ENCODE measurements around the gene PDLIM3.

PDLIM3 gene

DNA sequence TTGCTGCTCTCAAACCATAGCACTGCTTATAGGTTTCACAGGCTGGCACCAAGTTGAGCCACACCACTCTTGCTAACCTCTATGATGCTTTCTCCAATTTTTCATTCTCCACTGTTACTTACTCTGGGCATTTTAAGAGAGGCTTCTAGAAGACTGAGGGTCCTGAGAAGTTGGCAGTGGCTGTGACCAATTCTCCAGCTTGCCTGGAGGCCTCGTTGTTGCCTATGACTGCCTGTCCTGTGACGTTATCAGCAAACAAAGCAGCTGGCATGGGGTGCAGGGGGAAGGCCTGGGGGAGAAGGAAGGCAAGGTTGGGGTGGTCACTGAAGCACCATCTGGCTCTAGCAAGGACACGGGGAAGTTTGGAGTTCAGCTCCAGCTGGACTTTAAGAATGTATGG is 30.4 kb upstream of the PDLIM3 start:
- H3K27ac ChIP-seq (replicated peaks) = no peak overlapping the region
- H3K4me3 ChIP-seq (replicated peaks; ENCODE audit: insufficient read depth, low read length) = no peak overlapping the region
- H3K27me3 ChIP-seq (ENCODE audit: insufficient read depth, poor library complexity, severe bottlenecking) = peaks cover 2% of the 10 kb centered on the region
- no peak for DNase-seq (ENCODE audit: low read depth in 1 of 2, low spot score in 1 of 2)
- TF ChIP-seq POLR2AphosphoS5 (IDR thresholded peaks at IDR 0.05; ENCODE audit: low read depth) (no peak), GABPA (IDR thresholded peaks at IDR 0.05; ENCODE audit: low read depth) (no peak)
- TF ChIP-seq, protein P1, sequence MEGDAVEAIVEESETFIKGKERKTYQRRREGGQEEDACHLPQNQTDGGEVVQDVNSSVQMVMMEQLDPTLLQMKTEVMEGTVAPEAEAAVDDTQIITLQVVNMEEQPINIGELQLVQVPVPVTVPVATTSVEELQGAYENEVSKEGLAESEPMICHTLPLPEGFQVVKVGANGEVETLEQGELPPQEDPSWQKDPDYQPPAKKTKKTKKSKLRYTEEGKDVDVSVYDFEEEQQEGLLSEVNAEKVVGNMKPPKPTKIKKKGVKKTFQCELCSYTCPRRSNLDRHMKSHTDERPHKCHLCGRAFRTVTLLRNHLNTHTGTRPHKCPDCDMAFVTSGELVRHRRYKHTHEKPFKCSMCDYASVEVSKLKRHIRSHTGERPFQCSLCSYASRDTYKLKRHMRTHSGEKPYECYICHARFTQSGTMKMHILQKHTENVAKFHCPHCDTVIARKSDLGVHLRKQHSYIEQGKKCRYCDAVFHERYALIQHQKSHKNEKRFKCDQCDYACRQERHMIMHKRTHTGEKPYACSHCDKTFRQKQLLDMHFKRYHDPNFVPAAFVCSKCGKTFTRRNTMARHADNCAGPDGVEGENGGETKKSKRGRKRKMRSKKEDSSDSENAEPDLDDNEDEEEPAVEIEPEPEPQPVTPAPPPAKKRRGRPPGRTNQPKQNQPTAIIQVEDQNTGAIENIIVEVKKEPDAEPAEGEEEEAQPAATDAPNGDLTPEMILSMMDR (IDR thresholded peaks at IDR 0.05; ENCODE audit: insufficient read depth, low read length) = no peak

DNA sequence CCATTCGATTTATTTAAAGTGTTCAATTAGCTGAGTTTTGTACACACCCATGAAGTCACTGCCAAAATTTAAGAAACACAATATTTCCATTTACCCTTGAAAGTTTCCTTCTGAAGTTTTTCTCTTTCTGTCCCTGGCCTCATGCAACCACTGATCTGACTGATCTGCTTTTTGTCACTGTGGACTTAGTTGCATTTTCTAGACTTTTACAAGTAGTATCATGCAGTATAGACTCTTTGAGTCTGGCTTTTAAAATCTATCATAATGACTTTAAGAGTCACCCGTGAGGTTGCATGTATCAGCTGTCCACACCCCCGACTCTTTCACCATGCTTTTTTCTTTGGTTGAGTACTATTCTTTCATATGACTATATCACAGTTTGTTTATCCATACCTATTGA is 29.0 kb upstream of the PDLIM3 start:
- no peak for DNase-seq (ENCODE audit: low read depth in 1 of 2, low spot score in 1 of 2)
- TF ChIP-seq SPI1 (IDR thresholded peaks at IDR 0.05; ENCODE audit: borderline replicate concordance, low read depth) (no peak), GABPA (IDR thresholded peaks at IDR 0.05; ENCODE audit: low read depth) (no peak), POLR2AphosphoS5 (IDR thresholded peaks at IDR 0.05; ENCODE audit: low read depth) (no peak)
- TF ChIP-seq, protein P2, sequence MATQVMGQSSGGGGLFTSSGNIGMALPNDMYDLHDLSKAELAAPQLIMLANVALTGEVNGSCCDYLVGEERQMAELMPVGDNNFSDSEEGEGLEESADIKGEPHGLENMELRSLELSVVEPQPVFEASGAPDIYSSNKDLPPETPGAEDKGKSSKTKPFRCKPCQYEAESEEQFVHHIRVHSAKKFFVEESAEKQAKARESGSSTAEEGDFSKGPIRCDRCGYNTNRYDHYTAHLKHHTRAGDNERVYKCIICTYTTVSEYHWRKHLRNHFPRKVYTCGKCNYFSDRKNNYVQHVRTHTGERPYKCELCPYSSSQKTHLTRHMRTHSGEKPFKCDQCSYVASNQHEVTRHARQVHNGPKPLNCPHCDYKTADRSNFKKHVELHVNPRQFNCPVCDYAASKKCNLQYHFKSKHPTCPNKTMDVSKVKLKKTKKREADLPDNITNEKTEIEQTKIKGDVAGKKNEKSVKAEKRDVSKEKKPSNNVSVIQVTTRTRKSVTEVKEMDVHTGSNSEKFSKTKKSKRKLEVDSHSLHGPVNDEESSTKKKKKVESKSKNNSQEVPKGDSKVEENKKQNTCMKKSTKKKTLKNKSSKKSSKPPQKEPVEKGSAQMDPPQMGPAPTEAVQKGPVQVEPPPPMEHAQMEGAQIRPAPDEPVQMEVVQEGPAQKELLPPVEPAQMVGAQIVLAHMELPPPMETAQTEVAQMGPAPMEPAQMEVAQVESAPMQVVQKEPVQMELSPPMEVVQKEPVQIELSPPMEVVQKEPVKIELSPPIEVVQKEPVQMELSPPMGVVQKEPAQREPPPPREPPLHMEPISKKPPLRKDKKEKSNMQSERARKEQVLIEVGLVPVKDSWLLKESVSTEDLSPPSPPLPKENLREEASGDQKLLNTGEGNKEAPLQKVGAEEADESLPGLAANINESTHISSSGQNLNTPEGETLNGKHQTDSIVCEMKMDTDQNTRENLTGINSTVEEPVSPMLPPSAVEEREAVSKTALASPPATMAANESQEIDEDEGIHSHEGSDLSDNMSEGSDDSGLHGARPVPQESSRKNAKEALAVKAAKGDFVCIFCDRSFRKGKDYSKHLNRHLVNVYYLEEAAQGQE (IDR thresholded peaks at IDR 0.05; ENCODE audit: insufficient replicate concordance, low read depth) = no peak
- TF ChIP-seq, protein P1 (IDR thresholded peaks at IDR 0.05; ENCODE audit: insufficient read depth, low read length) = no peak
- Histone ChIP-seq H3K4me3 (replicated peaks; ENCODE audit: insufficient read depth, low read length) (no peak overlapping the region), H3K27ac (replicated peaks) (no peak overlapping the region), H3K27me3 (ENCODE audit: insufficient read depth, poor library complexity, severe bottlenecking) (peaks cover 2% of the 10 kb centered on the region)

DNA sequence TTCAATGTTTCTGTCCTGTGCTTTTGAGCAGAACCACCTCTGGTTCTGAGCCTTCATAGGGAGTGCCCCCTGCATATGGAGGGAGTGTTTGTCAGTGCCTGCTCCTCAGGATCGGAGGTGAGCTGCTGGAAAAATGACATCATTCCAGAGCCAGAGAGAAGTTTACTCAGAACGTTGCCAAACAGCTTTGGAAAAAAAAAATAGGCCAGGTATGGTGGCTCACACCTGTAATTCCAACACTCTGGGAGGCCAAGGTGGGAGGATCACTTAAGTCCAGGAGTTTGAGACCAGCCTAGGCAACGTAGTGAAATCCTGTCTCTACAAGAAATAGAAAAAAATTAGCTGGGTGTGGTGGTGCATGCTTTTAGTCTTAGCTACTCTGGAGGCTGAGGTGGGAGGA is 27.2 kb upstream of the PDLIM3 start:
- H3K27ac ChIP-seq (replicated peaks) = no peak overlapping the region
- no peak for TF ChIP-seq POLR2AphosphoS5 (IDR thresholded peaks at IDR 0.05; ENCODE audit: low read depth)
- no peak for TF ChIP-seq GABPA (IDR thresholded peaks at IDR 0.05; ENCODE audit: low read depth)
- TF ChIP-seq, protein P1 (IDR thresholded peaks at IDR 0.05; ENCODE audit: insufficient read depth, low read length) = no peak
- TF ChIP-seq, protein P2 (IDR thresholded peaks at IDR 0.05; ENCODE audit: insufficient replicate concordance, low read depth) = no peak
- TF ChIP-seq SPI1 (IDR thresholded peaks at IDR 0.05; ENCODE audit: borderline replicate concordance, low read depth) = no peak
- H3K4me3 ChIP-seq (replicated peaks; ENCODE audit: insufficient read depth, low read length) = no peak overlapping the region
- H3K27me3 ChIP-seq (ENCODE audit: insufficient read depth, poor library complexity, severe bottlenecking) = peaks cover 2% of the 10 kb centered on the region
- no peak for DNase-seq (ENCODE audit: low read depth in 1 of 2, low spot score in 1 of 2)

DNA sequence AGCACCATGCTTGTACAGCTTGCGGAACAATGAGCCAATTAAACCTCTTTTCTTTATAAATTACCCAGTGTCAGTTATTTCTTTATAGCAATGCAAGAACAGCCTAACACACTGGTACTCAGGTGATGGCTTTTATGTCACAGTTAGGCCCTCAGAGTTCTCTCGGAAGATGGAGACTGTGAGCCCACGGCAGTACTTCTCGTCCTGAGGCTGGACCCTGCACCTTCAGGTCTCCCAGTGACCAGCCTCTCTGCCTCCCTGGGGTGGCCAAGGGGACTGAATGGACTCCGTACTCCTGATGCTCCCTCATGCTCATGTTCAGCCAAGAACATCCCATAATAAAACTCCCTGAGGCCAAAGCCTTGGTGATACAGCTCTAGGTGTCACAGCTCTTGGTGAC is 25.0 kb upstream of the PDLIM3 start:
- Histone ChIP-seq H3K27ac (replicated peaks) (no peak overlapping the region), H3K27me3 (ENCODE audit: insufficient read depth, poor library complexity, severe bottlenecking) (no peaks in the 10 kb centered on the region), H3K4me3 (replicated peaks; ENCODE audit: insufficient read depth, low read length) (no peak overlapping the region)
- TF ChIP-seq, protein P2 (IDR thresholded peaks at IDR 0.05; ENCODE audit: insufficient replicate concordance, low read depth) = no peak
- TF ChIP-seq GABPA (IDR thresholded peaks at IDR 0.05; ENCODE audit: low read depth) (no peak), SPI1 (IDR thresholded peaks at IDR 0.05; ENCODE audit: borderline replicate concordance, low read depth) (no peak), POLR2AphosphoS5 (IDR thresholded peaks at IDR 0.05; ENCODE audit: low read depth) (no peak)
- TF ChIP-seq, protein P1 (IDR thresholded peaks at IDR 0.05; ENCODE audit: insufficient read depth, low read length) = no peak
- no peak for DNase-seq (ENCODE audit: low read depth in 1 of 2, low spot score in 1 of 2)
